OCI-LY7 (cell line): ENCODE measurements around the gene SOX9.

Experiments
- CTCF ChIP-seq: fragments of 200-600 bp; sonication (generic); conservative IDR thresholded peaks from 2 replicates; pipeline ENCODE4 v1.5.1; 2014; ENCODE audit warnings: mild to moderate bottlenecking, antibody characterized with exemption, low read length, moderate library complexity, mixed read lengths
- EZH2phosphoT487 ChIP-seq: fragments of 200-600 bp; sonication (generic); IDR thresholded peaks from 2 replicates; pipeline ENCODE4 v1.6.1; 2018; ENCODE audit warnings: low read depth, borderline replicate concordance, mild to moderate bottlenecking, mixed run types, antibody characterized with exemption, low read length, moderate library complexity, mixed read lengths

DNA sequence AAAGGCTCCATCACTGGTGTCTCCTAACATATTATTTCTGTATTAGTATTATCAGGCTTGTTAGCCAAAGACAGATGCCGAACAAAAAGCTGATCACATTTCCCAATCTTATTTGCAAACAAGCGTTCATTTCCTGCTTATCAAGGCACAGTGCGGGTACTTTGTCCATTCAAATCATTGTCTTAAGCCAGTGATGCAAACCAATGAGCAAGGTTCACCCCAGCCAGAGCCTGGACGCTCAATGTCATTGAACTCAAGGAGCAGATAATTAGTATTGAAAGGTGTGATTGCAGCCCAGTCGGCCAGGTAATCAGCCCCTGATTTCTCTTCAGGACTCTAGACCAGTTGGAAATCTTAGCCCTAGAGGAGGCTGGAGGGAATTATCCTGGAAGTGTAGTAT, 20.4 kb upstream of the SOX9 start:
- TF ChIP-seq CTCF: no peak
- TF ChIP-seq EZH2phosphoT487: no peak
